GM21360 (cell line): ENCODE data around the gene PPM1L.
"Not testable (repeated sequence)": the region's sequence is repeated elsewhere in the genome, so short reads cannot be mapped to it uniquely, and the experiment has no call there.

ENCODE experiments used
- ATAC-seq: cut with Tn5 transposase; IDR thresholded peaks from one replicate; pipeline ENCODE4 v1.9.1; 2021; ENCODE audit warnings: mild to moderate bottlenecking, moderate library complexity; ENCODE audit not compliant: unreplicated experiment

The PPM1L gene

DNA sequence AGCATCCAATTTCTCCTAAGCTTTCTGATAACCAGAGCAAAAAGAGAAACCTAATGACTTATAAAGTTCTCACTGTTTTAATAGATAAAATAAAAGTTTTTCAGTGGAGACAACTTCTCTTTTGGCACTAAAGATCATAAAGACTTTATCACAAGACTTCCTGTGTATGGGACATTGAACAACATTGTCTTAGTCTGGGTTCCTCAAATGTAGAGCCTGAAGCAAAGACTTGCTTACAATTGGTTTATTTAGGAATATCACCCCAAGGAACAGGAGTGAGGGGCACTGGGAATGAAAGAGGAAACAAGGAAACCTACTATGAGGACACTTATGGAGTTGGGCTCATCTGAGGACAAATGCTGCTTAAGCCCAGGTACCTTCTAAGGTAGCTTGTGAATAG is 221.7 kb downstream of the PPM1L start:
- ATAC-seq, result no peak

DNA sequence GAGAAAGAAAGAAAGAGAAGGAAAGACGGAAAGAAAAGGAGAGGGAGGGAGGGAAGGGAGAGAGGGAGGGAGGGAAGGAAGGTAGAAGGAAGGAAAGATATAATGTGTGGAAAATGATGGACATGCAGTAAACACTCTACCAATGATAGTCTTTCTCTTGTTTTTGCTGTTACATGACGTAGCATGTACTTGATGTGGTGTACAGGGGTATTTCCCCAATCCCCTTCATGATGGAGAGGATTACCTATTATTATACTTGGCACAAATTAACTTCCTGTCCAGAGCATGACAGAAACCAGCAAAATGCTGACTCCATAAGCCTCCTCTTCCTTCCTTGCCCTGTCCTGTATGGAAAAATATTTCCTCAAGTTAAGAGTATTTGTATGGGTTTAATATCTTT is 224.7 kb downstream of the PPM1L start:
- peak; percentile 59 for ATAC-seq

GRCh38 chr3:160981217-160981938 is 225.3 kb downstream of the PPM1L start:
- peak; percentile 87 for ATAC-seq

DNA sequence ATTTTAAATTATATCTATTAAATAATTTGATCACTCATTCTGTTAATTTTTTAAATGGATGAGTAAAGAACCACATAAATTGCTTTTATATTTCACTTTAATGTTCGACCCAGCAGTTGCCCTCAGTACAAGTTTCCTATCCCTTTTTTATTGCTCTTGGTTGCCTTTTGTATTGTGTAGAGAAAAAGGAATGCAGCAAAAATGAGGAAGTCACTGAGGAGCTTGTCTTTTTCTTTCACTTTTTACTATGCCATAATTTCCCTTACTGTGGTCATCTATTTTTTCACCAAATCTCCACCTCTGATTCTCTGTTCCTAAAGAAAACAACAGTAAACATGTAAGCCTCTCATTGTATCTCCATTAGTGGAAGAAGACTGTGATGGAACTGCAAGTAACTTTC is 226.5 kb downstream of the PPM1L start:
- ATAC-seq, result no peak

- ATAC-seq, result not testable (repeated sequence)
Observed at GRCh38 chr3:160983900-160984299, 227.9 kb downstream of the PPM1L start.

GRCh38 chr3:160986069-160986468 is 230.0 kb downstream of the PPM1L start:
- ATAC-seq, result no peak

DNA sequence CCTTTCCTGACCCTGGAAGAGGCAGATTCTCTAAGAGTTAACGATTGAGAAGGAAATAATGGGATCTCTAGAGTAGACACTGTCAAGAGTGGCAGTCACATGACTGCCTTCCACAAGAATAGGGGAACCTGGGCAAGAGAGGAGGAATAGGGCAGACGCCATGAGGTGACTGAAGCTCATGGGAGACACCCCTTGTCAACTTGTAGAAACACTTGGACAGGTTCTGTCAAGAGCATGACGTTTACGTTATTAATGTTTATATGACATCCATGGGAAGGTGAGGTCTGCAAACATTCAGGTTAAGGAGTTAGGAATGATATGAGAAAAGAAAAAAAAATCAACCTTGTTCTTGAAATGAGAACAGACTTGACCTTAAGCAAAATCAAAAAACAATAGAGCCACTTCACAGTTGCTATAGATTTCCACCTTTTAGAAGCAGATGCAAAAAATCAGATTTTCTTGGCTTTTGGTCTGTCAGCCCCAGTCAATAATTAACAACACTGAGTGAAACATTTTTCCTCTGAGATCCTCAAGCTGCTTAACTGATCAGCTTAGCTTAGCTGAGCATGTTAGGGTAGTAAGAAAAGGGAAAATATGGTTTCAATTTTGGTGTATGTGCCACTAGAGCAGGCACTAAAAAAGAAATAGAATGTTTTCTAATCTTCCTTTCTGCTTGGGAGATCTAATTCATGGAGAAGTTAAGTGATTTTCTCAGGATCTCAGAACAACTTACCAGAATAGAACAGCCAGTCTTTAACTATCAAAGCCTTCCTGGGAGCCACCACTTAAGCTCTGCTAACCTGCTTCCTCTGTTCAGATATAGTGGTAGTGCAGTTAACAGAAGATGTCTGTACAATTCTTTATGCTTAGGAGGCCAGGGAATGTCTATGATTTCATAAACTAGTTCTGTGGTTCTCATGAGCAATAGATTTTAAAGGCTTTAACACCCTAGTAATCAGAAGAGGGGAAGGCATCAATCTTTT is 232.2 kb downstream of the PPM1L start:
- ATAC-seq, result no peak

GRCh38 chr3:160990446-160990845 is 234.4 kb downstream of the PPM1L start:
- ATAC-seq, result no peak

- no peak for ATAC-seq
Observed at GRCh38 chr3:160992712-160993111, 236.7 kb downstream of the PPM1L start.

DNA sequence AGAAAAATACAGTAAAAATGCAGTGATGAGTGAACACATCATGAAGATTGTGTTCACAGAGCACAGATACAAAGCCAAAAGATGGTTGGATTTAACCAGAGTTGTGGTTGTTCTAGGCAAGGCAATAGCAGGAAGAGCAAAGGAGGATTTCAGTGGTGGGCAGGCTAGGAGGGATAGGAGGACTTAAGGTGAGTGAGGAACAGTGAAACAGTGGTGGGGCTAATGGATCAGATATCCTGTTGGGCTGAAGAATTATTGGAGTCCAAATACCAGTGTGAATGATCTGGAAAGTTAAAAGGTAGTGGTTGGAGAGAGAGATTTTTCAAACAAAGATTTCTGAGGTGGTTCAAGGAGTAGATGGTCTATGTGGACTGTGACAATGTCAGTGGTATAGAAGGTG is 240.8 kb downstream of the PPM1L start:
- ATAC-seq, result no peak

DNA sequence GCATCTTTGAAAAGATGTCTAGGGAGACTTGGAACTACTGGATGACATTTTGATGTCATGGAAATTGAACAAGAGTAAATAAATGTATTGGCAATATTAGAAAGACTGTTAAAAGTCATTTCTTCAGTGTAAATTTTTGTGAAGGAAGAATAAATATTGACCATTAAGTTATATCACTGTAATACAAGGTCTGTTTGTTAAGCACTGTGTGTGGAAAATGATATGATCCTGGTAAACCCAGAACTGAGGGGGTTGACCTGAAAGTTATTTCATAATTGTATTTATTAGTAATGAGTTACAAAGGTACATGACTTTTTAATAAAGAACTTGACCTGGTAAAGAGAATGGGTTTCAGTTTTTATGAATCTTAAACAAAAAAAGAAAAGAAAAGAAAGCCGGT is 242.6 kb downstream of the PPM1L start:
- ATAC-seq, result no peak

- ATAC-seq, result no peak
Observed at GRCh38 chr3:160999274-160999673, 243.2 kb downstream of the PPM1L start.

GRCh38 chr3:161008086-161008485 is 252.1 kb downstream of the PPM1L start:
- no peak for ATAC-seq

- not testable (repeated sequence) for ATAC-seq
Observed at GRCh38 chr3:161010151-161010550, 254.1 kb downstream of the PPM1L start.

DNA sequence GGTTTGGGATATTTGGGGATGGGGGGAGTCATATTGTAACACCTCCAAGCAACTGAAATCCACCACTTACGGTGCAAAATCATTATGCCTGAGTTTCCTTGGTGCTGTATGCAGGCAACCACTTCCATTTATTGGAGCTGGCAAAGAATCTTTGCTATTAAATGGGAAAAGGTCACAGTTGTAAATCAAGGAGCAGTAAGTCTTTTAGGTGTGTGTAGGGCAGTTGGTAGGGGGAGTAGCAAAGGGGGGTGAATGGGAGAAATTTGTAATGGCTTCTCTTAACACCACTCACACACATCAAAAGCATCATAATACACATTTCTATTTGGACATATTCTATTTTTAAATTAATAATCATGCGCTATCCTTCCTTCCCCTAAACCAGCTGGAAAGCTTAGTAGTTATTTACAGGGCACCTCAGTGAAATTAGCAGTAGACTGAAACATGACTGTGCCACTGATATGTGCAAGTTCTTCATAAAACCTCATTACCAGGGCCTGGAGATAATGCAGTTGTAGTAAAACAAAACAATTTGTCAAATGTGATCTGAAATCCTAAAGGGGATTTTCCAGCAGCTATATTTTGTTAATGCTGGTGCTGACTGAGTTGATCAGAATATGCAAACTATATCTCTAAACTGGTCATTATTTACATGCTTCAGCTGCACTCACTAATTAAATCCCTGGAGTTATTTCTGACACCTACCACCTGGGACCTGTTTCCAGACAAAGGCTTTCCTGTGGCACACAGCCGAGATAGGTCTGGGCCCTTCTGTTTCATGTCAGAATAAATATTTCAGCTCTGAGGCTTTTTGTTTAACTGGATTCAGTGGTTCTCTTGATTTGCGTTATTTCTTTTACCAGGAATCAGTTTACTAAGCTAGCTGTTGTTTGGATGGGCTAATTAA is 259.1 kb downstream of the PPM1L start:
- no peak for ATAC-seq

GRCh38 chr3:161016417-161017313 is 260.6 kb downstream of the PPM1L start:
- no peak for ATAC-seq

- no peak for ATAC-seq
Observed at GRCh38 chr3:161017971-161018370, 261.9 kb downstream of the PPM1L start.

DNA sequence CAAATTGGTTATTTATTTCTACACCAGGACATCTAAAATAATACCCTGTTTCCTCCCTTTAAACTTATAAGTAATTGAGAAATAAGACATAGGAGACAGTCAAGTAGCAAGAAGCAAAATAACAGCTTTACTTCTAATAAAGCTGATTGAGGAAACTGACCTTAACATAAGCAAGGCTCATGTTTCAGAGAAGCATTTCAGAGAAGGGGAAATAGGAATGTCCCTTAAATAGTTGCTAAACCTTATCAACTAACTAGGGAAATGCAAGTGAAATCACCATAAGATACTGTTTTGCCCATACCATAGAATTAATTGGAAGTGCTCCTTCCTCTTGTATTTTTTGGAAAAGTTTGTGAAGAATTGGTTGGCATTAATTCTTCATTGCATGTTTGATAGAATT is 264.2 kb downstream of the PPM1L start:
- ATAC-seq, result no peak

DNA sequence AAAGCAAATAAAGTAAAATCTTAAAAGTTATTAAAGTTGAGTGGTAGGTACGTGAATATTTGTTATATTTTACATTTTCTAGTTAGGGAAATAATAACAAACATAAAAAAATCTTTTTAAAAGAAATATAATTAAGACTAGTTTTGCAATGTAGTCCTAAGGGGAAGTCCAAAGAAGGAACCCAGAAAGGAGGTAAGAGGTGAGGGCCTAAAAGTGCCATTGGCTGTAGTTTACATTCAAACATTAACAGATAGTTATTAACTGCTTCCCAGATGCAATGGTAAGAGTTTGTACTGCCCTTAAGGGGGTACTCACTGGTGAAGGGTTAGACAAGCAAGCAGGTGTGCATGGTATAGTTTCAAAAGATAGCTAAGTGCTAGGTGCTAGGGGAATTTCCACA is 269.9 kb downstream of the PPM1L start:
- no peak for ATAC-seq
